HG03354 (cell line): Measurements from ENCODE around the gene SMARCA5.

Experiments
- ATAC-seq: cut with Tn5 transposase; IDR thresholded peaks from one replicate; pipeline ENCODE4 v1.9.1; 2021; ENCODE audit warnings: mild to moderate bottlenecking; ENCODE audit not compliant: unreplicated experiment, poor library complexity, severe bottlenecking

Gene SMARCA5, protein sequence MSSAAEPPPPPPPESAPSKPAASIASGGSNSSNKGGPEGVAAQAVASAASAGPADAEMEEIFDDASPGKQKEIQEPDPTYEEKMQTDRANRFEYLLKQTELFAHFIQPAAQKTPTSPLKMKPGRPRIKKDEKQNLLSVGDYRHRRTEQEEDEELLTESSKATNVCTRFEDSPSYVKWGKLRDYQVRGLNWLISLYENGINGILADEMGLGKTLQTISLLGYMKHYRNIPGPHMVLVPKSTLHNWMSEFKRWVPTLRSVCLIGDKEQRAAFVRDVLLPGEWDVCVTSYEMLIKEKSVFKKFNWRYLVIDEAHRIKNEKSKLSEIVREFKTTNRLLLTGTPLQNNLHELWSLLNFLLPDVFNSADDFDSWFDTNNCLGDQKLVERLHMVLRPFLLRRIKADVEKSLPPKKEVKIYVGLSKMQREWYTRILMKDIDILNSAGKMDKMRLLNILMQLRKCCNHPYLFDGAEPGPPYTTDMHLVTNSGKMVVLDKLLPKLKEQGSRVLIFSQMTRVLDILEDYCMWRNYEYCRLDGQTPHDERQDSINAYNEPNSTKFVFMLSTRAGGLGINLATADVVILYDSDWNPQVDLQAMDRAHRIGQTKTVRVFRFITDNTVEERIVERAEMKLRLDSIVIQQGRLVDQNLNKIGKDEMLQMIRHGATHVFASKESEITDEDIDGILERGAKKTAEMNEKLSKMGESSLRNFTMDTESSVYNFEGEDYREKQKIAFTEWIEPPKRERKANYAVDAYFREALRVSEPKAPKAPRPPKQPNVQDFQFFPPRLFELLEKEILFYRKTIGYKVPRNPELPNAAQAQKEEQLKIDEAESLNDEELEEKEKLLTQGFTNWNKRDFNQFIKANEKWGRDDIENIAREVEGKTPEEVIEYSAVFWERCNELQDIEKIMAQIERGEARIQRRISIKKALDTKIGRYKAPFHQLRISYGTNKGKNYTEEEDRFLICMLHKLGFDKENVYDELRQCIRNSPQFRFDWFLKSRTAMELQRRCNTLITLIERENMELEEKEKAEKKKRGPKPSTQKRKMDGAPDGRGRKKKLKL

DNA sequence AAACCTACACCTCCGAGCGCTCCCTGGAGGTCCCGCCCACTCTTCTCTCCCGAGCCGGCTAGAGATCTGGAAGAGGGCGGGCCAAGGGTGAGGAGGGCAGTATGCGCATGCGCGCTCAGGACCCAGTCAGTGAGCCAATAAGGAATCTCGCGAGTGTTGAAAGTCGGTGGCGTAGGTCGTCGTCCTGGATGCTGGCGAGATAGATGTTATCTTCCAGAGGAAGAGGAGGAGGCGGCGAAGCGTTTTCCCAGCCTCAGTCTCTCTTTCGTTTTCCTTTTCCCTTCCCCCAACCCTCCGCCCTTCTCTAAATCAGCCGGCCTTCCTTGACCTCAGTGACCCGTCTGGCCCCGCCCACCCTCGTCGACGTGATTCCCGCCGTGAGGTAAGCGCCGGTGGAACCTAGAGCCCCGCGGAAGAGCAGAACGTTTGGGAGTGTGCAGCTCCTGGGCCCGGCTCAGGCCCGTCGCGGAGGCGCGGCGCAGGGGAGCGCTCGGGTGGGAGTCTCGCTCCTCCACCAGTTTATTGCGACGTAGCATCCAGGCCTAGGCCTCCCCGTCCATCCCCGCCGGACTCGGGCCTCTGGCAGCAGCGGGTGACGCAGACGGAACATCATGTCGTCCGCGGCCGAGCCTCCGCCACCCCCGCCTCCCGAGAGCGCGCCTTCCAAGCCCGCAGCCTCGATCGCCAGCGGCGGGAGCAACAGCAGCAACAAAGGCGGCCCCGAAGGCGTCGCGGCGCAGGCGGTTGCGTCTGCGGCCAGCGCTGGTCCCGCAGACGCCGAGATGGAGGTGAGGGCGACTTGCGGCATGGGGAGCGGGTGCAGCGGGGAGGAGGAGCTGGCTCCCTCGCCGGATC, at the start of gene SMARCA5:
Gene SMARCA5 (plus strand): TSS at position 389 of the 855 bp plus-strand sequence. CDS start 223 bp downstream, at position 612.
- peak; percentile 87 for ATAC-seq

DNA sequence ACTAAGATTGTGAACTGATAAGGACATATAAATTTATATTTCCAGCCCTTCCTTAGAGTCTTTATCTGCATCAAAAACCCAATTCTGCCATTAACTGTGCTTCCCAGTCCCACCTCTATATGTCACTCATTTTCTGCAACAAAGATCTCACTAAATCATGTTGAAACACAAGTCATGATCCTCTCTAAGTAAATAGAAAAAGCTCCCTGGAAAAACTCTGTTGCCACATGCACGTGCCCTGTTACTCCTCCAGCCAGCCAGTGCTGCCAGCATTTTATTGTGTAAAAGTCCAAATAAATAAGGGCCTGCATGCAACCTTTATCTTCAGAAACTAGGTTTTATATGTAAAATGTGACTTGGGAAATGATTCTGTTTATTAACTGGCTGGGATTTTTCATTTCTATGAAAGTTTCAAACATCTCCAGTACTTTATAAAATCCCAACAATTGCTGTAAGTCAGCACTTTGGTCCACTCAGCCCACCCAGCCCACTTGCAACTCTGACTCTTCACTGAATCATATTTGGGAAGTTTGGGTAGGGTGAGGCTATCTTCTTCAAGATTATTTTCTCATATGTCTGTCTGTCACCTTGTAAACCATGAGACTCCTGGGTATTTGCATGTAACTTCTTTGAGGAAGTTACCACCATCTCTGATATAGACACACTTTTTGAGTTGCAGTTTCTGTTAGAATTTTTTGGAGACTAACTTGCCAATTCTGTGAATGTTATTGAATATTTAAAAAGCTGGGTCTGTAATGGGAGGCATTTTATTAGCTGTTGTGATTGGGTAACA, 40.0 kb upstream of the SMARCA5 start:
- peak; percentile 87 for ATAC-seq

DNA sequence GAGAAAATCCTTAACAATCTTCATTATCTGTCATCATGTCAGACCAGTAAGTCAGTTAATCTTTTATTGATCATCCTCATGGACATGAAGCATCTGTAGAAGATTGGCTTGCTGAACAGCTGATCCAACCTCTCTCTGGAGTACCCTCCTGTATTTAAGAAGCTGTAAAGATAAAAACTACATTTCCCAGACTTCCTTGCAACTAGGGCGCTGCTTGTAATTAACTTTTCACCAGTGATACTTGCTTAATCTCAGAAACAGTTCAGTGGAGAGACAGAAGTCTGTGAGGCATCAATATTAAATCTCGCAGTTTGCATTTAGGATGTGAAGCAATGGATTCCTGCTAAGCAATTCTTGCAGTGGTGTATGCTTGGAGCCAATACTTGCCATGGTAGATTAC, 36.0 kb upstream of the SMARCA5 start:
- no peak for ATAC-seq

DNA sequence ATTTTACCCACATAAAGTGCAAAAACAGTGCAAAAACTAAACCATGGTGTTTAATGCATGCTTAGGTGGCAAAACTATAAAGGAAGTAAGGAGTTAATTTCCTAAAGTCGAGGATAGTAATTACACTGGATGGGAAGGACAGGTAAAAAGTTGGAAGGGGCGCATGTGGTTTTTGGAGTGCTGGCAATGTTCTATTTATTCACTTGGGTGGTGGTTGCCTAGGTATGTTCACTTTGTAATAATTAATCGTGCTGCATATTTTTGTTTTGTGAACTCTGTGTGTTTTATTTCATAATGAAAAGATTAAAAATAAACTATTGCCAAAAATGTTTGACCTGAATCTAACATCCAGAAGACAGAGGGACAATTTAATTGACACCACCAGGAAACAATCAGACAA, 32.1 kb upstream of the SMARCA5 start:
- ATAC-seq = no peak

DNA sequence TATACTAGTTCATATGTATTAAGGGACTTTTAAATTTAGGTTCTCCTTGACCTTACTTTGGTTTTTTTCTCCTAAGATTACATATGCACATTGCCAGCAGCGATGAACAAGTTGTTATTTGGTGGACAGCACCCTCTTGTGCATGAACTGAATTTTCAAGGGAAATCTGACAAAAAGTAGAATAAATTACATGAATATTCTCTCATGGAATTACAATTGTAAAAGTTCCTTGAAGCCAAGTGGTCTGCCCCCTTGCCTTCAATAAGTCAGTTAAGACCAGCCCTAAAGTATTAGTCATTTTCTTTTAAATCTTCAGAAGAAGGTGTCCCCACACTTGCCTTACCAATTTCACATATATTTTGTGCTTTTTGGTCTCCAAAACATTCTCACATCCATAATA, 30.7 kb upstream of the SMARCA5 start:
- peak; percentile 76 for ATAC-seq

DNA sequence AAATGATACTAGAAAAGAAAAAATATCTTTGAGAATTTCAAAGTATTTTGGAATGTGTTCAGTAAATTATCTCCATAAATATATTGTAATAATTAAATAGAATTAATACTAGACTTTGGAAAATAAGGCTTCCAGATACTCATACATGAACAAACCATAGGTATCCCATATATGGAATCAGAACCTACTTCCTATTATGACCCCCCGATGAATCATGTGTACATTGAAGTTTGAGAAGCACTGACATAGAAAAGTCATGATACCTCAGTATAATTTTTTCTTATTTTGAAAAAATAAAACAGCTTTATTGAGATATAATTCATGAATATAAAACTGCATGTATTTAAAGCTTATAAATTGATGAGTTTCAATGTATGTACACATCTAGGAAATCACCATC, 27.2 kb upstream of the SMARCA5 start:
- no peak for ATAC-seq

DNA sequence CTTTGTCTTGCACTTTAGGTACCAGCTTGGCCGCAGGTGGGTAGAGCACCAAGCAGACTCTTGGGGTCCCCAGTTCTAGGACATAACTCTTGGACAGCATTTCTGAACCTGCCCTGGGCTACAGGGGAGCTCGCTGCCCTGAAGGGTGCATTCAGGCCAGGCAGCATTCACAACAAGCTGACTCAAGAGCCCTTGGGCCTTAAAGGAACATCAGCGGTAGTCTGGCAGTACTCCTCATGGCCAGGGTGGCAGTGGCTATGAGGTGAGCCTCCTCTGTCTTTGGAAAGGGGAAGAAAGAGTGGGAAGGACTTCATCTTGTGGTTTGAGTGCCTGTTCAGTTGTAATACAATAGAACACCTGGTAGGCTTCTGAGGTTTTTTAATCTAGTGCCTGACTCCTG, 24.8 kb upstream of the SMARCA5 start:
- no peak for ATAC-seq

DNA sequence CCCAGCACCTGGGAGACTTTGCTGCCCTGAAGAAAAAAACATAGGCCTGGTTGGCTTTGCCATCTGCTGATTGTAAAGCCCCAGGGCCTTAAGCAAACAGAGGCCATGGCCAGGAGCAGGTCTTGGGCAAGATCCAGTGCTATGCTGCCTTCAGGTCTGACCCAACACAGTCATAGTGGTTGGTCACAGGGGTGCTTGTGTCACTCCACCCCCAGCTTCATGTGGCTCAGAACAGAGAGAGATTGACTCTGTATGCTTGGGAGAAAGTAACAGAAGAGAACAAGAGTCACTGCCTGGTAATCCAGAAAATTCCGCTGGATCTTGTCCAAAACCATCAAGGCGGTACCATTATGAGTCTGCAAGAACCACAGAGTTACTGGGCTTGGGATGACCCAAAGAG, 24.4 kb upstream of the SMARCA5 start:
- ATAC-seq = no peak

DNA sequence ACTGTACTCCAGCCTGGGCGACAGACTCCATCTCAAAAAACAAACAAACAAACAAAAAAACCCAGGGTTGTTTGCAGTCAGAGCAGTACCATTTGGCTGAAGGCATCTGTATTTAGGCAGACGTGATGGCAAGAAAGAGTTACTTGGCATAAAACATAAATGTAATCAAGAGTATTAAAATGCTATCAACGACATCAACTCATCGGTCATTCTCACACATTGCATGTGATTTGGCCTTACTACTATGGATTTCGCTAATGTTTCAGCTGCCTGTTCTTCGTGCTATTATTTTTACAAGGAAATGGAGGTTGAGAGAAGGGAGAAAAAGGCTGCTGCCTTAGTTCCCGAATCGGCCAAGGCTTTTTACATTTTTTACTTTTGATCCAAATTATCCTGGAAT, 15.5 kb upstream of the SMARCA5 start:
- ATAC-seq = no peak

DNA sequence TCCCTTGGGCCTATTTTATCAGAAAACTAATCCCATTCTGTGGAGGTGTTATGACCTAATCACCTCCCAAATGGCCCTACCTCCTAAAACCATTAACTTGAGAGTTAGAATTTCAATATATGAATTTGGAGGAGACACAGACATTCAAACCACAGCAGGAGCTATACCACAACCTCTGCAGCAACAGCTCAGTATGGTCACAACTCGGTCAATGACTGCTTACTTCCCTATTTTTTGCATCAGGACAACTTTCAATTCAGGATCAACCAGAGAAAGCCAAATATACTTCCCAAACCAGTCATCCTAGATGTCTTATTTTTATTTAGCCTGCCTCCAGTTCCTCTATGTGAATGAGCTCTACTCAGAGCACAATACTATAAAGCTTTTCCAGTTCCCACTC, 11.3 kb upstream of the SMARCA5 start:
- no peak for ATAC-seq

DNA sequence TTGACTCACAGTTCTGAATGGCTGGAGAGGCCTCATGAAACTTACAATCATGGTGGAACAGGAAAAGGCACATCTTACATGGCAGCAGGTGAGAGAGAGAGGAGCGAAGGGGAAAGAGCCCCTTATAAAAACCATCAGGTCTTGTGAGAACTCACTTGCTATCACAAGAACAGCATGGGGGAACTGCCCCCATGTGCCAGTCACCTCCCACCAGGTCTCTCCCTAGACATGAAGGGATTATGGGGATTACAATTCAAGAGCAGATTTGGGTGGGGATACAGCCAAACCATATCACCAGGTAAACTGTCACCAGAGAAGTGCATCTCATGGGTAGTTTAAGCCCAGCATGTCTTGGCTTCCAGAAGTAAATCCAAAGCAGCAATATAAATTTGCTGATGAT, 7.5 kb upstream of the SMARCA5 start:
- no peak for ATAC-seq

DNA sequence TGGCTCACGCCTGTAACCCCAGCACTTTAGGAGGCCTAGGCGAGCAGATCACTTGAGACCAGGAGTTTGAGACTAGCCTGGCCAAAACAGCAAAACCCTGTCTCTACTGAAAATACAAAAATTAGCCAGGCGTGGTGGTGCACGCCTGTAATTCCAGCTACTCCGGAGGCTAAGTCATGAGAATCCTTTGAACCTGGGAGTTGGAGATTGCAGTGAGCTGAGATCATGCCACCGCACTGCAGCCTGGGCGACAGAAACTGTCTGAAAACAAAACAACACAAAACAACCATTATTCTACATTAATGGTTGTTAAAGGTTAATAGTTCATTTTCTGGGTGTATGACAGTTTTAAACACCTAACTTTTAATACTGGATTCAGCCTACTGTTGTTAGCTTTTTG, 1.6 kb upstream of the SMARCA5 start:
- no peak for ATAC-seq

DNA sequence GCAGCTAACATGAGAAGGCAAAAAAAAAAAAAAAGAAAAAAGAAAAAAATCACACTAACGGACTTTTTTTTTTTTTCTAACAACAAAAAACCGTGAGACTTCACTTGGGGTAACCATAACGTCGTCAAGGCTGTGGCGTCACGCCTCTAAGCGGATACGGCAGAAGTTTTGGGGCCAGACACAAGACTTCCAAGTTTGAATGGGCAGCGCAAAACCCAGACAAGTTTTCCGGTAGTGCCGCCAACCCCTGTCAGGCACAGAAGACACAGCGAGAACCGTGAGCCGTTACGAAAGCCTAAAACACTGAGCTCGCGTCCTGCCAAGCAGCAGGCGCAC, 556 bp upstream of the SMARCA5 start:
- ATAC-seq = peak; percentile 52

DNA sequence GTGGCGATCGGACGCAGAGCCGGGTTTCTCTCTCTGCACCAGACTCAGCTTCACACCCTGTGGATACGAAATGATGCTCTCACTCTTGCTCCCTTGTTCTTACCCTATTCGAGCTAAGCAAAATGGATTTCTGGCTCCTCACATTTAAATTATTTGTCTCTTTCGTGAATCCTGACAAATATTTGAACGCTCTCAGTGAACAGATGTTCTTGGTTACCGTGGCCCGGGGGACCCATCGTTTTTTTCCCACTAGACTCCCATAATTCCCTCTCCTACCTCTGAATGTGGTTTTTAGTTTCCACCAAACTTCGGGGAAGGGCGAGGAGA, 630 bp downstream of the SMARCA5 start:
- no peak for ATAC-seq

DNA sequence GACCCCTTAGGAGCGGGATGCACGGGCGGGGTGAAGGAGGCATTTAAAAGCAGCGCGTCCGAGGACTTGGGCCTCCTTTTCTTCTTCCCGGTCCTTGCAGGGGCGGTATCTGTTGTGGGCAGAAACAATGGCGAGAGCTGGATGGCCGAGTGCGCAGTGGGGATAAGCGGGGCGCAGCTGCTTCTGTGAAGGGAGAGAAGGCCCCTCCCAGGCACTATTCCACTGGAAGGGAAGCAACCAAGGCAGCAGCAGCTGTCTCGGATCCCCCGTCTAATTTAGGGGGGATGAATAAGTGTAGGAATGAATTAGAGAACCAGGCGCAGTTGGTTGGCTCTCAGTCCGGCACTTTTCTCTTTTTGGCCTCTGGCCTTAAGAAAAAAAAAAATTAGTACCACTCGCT, 995 bp downstream of the SMARCA5 start:
- no peak for ATAC-seq

DNA sequence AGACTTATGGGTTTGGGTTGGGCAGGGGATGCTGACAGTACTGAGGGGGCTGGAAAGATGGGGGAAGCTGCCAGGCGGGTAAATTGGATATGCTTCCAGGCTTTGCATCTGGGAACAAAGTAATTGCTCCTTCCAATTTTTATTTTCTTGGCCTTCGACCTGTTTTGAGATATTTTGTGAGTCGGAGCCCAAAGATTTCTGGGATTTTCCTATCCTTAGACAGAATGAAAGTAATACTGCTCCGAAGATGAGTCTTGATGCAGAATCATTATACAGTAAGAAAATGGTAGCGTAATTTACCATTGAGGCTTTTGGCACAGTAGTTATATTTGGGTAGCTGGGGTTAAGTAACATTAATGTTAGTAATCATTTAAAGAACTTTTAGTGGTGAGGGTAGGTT, 1.4 kb downstream of the SMARCA5 start:
- no peak for ATAC-seq

DNA sequence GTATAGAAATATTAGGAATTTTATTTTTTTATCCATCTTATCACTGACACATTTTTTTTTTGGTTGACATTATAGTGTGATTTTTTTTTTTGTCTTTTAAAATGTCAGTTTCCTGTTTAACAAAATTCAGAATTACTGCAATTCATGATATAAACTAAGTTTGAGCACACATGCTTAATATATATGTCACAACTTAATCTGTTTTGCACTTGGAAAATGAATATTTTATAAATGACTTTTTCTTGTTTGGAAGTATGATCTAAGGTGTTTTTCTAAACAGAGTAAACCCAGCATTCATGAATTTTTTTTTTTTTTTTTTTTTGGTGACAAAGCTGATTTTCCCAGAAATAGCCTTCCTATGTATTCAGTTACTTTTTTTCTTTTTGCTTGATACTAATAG, 2.4 kb downstream of the SMARCA5 start:
- no peak for ATAC-seq

DNA sequence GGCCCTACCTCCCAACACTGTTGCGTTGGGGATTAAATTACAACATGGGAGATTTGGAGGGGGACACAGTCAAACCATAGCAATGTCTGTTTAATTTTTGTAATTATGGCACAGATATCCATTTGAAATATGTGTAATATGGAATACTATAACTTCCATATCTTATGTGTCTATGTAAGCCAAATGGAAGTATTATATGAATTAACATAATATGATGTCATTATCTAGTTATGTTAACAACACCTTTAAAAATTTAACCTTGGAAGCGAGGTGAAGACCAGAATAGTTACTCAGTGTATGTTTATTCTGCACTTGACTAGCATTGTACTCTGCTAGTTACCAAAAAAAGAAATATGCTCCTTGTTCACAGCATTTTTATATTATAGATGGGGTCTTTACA, 4.3 kb downstream of the SMARCA5 start:
- ATAC-seq = no peak

DNA sequence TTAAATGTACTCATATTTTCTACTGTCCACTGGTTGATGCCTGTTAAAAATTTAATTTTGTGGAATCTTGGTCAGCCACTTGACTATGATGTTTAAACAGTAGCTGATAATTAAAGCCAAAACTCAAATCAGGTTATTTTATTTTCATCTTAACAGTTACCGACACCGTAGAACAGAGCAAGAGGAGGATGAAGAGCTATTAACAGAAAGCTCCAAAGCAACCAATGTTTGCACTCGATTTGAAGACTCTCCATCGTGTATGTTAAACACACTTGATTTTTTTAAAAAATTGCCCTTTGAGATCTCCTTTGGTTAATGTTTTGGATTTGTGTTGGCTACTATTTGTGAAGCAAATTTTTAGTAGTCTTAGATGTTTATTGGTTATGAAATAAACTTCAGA, 10.7 kb downstream of the SMARCA5 start:
- ATAC-seq = no peak
